GM10266 (cell line): ENCODE measurements around the gene MVK.

ENCODE experiments used
- DNase-seq: peaks from one replicate; pipeline ENCODE4 v3.0.0; 2012; ENCODE audit errors: extremely low spot score
- TF ChIP-seq, protein P1 (sequence below): IDR thresholded peaks from 2 replicates; pipeline ENCODE4 v1.5.1; 2012; ENCODE audit warnings: mild to moderate bottlenecking, low read depth; ENCODE audit not compliant: control insufficient read depth, insufficient read depth; ENCODE audit errors: missing control alignments

The MVK gene

GRCh38 chr12:109532721-109533486 lies 40.7 kb upstream of the MVK start:
- TF ChIP-seq, protein P1, sequence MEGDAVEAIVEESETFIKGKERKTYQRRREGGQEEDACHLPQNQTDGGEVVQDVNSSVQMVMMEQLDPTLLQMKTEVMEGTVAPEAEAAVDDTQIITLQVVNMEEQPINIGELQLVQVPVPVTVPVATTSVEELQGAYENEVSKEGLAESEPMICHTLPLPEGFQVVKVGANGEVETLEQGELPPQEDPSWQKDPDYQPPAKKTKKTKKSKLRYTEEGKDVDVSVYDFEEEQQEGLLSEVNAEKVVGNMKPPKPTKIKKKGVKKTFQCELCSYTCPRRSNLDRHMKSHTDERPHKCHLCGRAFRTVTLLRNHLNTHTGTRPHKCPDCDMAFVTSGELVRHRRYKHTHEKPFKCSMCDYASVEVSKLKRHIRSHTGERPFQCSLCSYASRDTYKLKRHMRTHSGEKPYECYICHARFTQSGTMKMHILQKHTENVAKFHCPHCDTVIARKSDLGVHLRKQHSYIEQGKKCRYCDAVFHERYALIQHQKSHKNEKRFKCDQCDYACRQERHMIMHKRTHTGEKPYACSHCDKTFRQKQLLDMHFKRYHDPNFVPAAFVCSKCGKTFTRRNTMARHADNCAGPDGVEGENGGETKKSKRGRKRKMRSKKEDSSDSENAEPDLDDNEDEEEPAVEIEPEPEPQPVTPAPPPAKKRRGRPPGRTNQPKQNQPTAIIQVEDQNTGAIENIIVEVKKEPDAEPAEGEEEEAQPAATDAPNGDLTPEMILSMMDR: no peak
- no peak for DNase-seq

- no peak for DNase-seq
- TF ChIP-seq, protein P1: no peak
These were observed 40.2 kb upstream of the MVK start for GRCh38 chr12:109533487-109533740.

DNA sequence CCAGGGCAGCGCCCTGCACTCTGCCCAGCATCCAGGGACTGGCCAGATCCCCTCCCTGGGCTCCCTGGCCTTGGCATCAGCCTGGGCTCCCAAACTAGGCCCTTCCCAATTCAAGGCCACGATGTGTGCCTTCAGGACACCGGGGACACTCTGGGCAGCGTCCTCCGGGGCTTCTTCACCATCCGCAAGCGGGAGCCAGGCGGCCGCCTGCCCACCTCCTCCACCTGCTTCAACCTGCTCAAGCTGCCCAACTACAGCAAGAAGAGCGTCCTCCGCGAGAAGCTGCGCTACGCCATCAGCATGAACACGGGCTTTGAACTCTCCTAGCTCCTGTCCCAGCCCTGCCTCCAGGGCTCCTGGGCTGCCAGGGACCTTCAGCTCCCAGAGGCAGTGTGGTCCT lies 39.1 kb upstream of the MVK start:
- DNase-seq: no peak
- TF ChIP-seq, protein P1: no peak

GRCh38 chr12:109535231-109535862 lies 38.2 kb upstream of the MVK start:
- TF ChIP-seq, protein P1: no peak
- no peak for DNase-seq

DNA sequence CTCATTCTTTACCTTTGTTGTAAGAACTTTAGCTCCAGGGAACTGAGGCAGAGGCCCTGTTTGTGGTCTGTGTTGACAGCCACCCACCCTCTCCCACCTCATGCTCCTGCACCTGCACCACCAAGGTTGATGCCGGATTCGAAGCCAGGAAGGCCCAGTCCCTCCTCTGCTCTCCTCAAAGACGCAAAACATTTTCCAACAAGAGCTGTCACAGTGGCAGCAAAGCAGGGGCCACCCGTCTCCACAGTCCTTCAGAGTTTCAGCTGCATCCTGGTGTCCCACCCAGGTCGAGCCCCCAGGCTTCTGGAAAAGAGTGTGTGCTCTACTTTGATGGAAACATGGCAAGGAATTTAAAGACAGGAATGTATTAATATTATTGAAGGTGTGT lies 37.7 kb upstream of the MVK start:
- TF ChIP-seq, protein P1: no peak
- no peak for DNase-seq

GRCh38 chr12:109537136-109537535 lies 36.5 kb upstream of the MVK start:
- no peak for DNase-seq
- TF ChIP-seq, protein P1: no peak

GRCh38 chr12:109538191-109538863 lies 35.3 kb upstream of the MVK start:
- DNase-seq: no peak
- TF ChIP-seq, protein P1: no peak
